HepG2 (cell line): Measurements from ENCODE around the gene FBXO33. TPM values are rescaled to one million over a fixed set of nuclear protein-coding genes. Genes with fewer than 3 reads are reported as not detected.

Experiments
- CENPT ChIP-seq: sonication (generic); formaldehyde crosslinking; IDR thresholded peaks from 2 replicates; pipeline ENCODE4 v1.8.0; 2022; ENCODE audit warnings: low read depth, mild to moderate bottlenecking, moderate library complexity, missing genetic modification reagents
- EED ChIP-seq: sonication (generic); formaldehyde crosslinking; IDR thresholded peaks from 2 replicates; pipeline ENCODE4 v1.5.0; 2020; ENCODE audit warnings: mild to moderate bottlenecking, missing genetic modification reagents
- JUND ChIP-seq: sonication (generic); formaldehyde crosslinking; IDR thresholded peaks from 2 replicates; pipeline ENCODE4 v1.8.0; 2022; ENCODE audit warnings: mild to moderate bottlenecking, missing genetic modification reagents
- MAFK ChIP-seq, 2 experiments: IDR thresholded peaks in 1 of 2; conservative IDR thresholded peaks in 1 of 2; 2 replicates each; pipeline ENCODE4 v1.6.1; 2011; ENCODE audit warnings: improper control_type of control experiment in 2 of 2, low read length in 2 of 2
- NCOA5 ChIP-seq: sonication (generic); formaldehyde crosslinking; IDR thresholded peaks from 2 replicates; pipeline ENCODE4 v1.4.0; 2020; ENCODE audit warnings: missing genetic modification reagents
- PHF21A ChIP-seq: sonication (generic); formaldehyde crosslinking; IDR thresholded peaks from 2 replicates; pipeline ENCODE4 v1.5.0; 2020; ENCODE audit warnings: mild to moderate bottlenecking, missing genetic modification reagents
- PPARG ChIP-seq: conservative IDR thresholded peaks from 2 replicates; pipeline ENCODE4 v1.6.1; 2016; ENCODE audit warnings: missing biosample characterization, missing genetic modification reagents
- ZNF34 ChIP-seq: sonication (generic); formaldehyde crosslinking; IDR thresholded peaks from 2 replicates; pipeline ENCODE4 v1.4.0; 2020; ENCODE audit warnings: mild to moderate bottlenecking, missing genetic modification reagents, borderline replicate concordance
- ZNF441 ChIP-seq: sonication (generic); formaldehyde crosslinking; IDR thresholded peaks from 2 replicates; pipeline ENCODE4 v1.7.0; 2021; ENCODE audit warnings: missing genetic modification reagents, borderline replicate concordance
- ZNF562 ChIP-seq: sonication (generic); formaldehyde crosslinking; IDR thresholded peaks from 2 replicates; pipeline ENCODE4 v1.8.0; 2022; ENCODE audit warnings: missing genetic modification reagents, borderline replicate concordance
- ZNF570 ChIP-seq: sonication (generic); formaldehyde crosslinking; IDR thresholded peaks from 2 replicates; pipeline ENCODE4 v1.4.0; 2020; ENCODE audit warnings: mild to moderate bottlenecking, missing genetic modification reagents, borderline replicate concordance
- ZNF572 ChIP-seq: sonication (generic); formaldehyde crosslinking; IDR thresholded peaks from 2 replicates; pipeline ENCODE4 v1.5.1; 2020; ENCODE audit warnings: mild to moderate bottlenecking, missing genetic modification reagents
- ZNF841 ChIP-seq: sonication (generic); formaldehyde crosslinking; IDR thresholded peaks from 2 replicates; pipeline ENCODE4 v1.8.1; 2023; ENCODE audit warnings: missing genetic modification reagents, borderline replicate concordance
- polyA plus RNA-seq, 8 experiments: library from polyadenylated mRNA; depleted of rRNA in 3 of 8; stranded (reverse) in 7 of 8; unstranded in 1 of 8; fragments of >200 nt; fragmentation: Illumina TruSeq in 4 of 8; extraction: Trizol in 4 of 8; gene quantifications; 2 replicates each; pipeline versions ENCODE4 v1.2.1 to v1.2.3, GENCODE V29; 2011 to 2016; ENCODE audit warnings: low read depth in 4 of 8, missing spikeins in 1 of 8, mixed read lengths in 1 of 8; ENCODE audit not compliant: insufficient read depth in 1 of 8
- total RNA-seq, 5 experiments: library from RNA; depleted of rRNA; stranded (reverse); fragments of >200 nt; fragmentation: Illumina TruSeq; extraction: Trizol; gene quantifications; 2 replicates each; pipeline ENCODE4 v1.2.3, GENCODE V29; 2016; ENCODE audit warnings: low read depth in 1 of 5
- TF ChIP-seq, protein P1 (sequence below): IDR thresholded peaks from 2 replicates; pipeline ENCODE4 v1.6.1; 2016; ENCODE audit warnings: low read depth, missing genetic modification reagents, missing compliant biosample characterization
- TF ChIP-seq, protein P2 (sequence below), 2 experiments: IDR thresholded peaks; 2 replicates each; pipeline ENCODE4 v1.6.1; 2011 to 2012; ENCODE audit warnings: low read length in 2 of 2, borderline replicate concordance in 1 of 2, low read depth in 1 of 2, mild to moderate bottlenecking in 1 of 2, moderate library complexity in 1 of 2
- TF ChIP-seq, protein P3 (sequence below): sonication (generic); formaldehyde crosslinking; IDR thresholded peaks from 2 replicates; pipeline ENCODE4 v1.4.0; 2020; ENCODE audit warnings: missing genetic modification reagents

The FBXO33 gene
- total and polyA plus RNA-seq, 2 of the 13 experiments (the other 11 are each of a cell fraction or from before 2014, with no cell fraction given) = 15.5 to 16.9 TPM

DNA sequence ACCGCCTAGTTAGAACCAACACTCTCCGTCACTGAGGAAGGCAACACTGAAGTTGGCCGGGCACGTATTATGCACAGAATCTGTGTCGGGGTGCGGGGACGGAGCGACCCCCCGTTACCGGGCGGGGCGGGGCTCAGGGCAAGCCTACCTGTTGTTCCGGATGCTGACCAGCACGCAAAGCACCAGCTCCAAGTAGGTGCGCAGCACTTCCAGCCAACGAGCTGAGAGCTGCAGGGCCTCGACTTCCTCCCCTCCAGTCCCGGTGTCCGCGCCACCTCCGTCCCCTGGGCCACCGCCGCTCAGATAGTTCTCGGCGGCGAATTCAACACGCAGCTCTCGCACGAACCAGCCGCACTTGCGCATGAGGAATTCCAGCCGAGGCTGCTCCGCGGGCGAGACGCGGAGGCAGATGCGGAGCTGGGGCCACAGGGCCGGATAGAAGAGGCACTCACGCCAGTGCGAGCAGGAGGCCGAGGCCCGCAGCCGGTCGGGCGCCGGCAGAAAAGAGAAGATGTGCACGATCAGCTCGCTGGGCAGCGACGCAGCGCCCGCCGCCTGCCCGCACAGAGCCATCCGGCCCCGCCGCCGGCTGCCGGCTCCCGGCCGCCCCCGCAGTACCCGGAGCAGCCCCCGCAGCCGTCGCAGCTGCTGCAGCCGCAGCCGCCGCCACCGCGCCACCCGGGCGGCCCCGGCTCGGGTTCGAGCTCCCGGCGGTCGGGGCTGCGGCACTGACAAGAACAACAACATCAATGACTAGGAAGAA lies 636 bp downstream of the FBXO33 start (continued):
- TF ChIP-seq NCOA5 = no peak
- TF ChIP-seq ZNF572 = no peak; the same call in 1 of the 2 replicates
- TF ChIP-seq, protein P1, sequence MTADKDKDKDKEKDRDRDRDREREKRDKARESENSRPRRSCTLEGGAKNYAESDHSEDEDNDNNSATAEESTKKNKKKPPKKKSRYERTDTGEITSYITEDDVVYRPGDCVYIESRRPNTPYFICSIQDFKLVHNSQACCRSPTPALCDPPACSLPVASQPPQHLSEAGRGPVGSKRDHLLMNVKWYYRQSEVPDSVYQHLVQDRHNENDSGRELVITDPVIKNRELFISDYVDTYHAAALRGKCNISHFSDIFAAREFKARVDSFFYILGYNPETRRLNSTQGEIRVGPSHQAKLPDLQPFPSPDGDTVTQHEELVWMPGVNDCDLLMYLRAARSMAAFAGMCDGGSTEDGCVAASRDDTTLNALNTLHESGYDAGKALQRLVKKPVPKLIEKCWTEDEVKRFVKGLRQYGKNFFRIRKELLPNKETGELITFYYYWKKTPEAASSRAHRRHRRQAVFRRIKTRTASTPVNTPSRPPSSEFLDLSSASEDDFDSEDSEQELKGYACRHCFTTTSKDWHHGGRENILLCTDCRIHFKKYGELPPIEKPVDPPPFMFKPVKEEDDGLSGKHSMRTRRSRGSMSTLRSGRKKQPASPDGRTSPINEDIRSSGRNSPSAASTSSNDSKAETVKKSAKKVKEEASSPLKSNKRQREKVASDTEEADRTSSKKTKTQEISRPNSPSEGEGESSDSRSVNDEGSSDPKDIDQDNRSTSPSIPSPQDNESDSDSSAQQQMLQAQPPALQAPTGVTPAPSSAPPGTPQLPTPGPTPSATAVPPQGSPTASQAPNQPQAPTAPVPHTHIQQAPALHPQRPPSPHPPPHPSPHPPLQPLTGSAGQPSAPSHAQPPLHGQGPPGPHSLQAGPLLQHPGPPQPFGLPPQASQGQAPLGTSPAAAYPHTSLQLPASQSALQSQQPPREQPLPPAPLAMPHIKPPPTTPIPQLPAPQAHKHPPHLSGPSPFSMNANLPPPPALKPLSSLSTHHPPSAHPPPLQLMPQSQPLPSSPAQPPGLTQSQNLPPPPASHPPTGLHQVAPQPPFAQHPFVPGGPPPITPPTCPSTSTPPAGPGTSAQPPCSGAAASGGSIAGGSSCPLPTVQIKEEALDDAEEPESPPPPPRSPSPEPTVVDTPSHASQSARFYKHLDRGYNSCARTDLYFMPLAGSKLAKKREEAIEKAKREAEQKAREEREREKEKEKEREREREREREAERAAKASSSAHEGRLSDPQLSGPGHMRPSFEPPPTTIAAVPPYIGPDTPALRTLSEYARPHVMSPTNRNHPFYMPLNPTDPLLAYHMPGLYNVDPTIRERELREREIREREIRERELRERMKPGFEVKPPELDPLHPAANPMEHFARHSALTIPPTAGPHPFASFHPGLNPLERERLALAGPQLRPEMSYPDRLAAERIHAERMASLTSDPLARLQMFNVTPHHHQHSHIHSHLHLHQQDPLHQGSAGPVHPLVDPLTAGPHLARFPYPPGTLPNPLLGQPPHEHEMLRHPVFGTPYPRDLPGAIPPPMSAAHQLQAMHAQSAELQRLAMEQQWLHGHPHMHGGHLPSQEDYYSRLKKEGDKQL = no peak
- TF ChIP-seq PHF21A = no peak
- no peak for TF ChIP-seq ZNF34 (CRISPR knock-in tag)
- TF ChIP-seq ZNF441 (CRISPR knock-in tag) = no peak
- no peak for TF ChIP-seq MAFK (conservative IDR thresholded peaks at IDR 0.05 in 1 of 2, IDR thresholded peaks at IDR 0.05 in 1 of 2; ENCODE audit: low read length in 2 of 2)
- peak; percentile 34; the same call in 1 of the 2 replicates for TF ChIP-seq JUND (CRISPR knock-in tag)
- TF ChIP-seq CENPT (CRISPR knock-in tag) = no peak; the same call in 1 of the 2 replicates
- TF ChIP-seq, protein P2, sequence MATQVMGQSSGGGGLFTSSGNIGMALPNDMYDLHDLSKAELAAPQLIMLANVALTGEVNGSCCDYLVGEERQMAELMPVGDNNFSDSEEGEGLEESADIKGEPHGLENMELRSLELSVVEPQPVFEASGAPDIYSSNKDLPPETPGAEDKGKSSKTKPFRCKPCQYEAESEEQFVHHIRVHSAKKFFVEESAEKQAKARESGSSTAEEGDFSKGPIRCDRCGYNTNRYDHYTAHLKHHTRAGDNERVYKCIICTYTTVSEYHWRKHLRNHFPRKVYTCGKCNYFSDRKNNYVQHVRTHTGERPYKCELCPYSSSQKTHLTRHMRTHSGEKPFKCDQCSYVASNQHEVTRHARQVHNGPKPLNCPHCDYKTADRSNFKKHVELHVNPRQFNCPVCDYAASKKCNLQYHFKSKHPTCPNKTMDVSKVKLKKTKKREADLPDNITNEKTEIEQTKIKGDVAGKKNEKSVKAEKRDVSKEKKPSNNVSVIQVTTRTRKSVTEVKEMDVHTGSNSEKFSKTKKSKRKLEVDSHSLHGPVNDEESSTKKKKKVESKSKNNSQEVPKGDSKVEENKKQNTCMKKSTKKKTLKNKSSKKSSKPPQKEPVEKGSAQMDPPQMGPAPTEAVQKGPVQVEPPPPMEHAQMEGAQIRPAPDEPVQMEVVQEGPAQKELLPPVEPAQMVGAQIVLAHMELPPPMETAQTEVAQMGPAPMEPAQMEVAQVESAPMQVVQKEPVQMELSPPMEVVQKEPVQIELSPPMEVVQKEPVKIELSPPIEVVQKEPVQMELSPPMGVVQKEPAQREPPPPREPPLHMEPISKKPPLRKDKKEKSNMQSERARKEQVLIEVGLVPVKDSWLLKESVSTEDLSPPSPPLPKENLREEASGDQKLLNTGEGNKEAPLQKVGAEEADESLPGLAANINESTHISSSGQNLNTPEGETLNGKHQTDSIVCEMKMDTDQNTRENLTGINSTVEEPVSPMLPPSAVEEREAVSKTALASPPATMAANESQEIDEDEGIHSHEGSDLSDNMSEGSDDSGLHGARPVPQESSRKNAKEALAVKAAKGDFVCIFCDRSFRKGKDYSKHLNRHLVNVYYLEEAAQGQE (IDR thresholded peaks at IDR 0.05; ENCODE audit: borderline replicate concordance in 1 of 2, low read depth in 1 of 2, low read length in 2 of 2) = peak in 1 of 2 experiments; percentile 25; a peak in 1 of 4 replicates
- no peak for TF ChIP-seq EED (CRISPR knock-in tag)
- peak; percentile 84; the same call in 1 of the 2 replicates for TF ChIP-seq ZNF841 (CRISPR knock-in tag)
- no peak for TF ChIP-seq ZNF562
- TF ChIP-seq ZNF570 (CRISPR knock-in tag) = no peak
- no peak for TF ChIP-seq PPARG (CRISPR knock-in tag)
- TF ChIP-seq, protein P3, sequence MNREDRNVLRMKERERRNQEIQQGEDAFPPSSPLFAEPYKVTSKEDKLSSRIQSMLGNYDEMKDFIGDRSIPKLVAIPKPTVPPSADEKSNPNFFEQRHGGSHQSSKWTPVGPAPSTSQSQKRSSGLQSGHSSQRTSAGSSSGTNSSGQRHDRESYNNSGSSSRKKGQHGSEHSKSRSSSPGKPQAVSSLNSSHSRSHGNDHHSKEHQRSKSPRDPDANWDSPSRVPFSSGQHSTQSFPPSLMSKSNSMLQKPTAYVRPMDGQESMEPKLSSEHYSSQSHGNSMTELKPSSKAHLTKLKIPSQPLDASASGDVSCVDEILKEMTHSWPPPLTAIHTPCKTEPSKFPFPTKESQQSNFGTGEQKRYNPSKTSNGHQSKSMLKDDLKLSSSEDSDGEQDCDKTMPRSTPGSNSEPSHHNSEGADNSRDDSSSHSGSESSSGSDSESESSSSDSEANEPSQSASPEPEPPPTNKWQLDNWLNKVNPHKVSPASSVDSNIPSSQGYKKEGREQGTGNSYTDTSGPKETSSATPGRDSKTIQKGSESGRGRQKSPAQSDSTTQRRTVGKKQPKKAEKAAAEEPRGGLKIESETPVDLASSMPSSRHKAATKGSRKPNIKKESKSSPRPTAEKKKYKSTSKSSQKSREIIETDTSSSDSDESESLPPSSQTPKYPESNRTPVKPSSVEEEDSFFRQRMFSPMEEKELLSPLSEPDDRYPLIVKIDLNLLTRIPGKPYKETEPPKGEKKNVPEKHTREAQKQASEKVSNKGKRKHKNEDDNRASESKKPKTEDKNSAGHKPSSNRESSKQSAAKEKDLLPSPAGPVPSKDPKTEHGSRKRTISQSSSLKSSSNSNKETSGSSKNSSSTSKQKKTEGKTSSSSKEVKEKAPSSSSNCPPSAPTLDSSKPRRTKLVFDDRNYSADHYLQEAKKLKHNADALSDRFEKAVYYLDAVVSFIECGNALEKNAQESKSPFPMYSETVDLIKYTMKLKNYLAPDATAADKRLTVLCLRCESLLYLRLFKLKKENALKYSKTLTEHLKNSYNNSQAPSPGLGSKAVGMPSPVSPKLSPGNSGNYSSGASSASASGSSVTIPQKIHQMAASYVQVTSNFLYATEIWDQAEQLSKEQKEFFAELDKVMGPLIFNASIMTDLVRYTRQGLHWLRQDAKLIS (CRISPR knock-in tag) = no peak
